Ovary (tissue), 3 donors: ENCODE results near the gene SIRT2.

Experiments
- POLR2A ChIP-seq: fragments of 450-650 bp; IDR thresholded peaks from one replicate; pipeline ENCODE4 v1.6.1; 2017; ENCODE audit warnings: antibody characterized with exemption, mild to moderate bottlenecking, moderate library complexity
- TF ChIP-seq, protein P1 (sequence below), 3 donors: fragments of 450-650 bp in 2 of 3; fragments of 200-600 bp in 1 of 3; IDR thresholded peaks; one replicate each; pipeline versions ENCODE4 v1.5.1 to v1.8.0; 2016 to 2022; ENCODE audit warnings: antibody characterized with exemption in 3 of 3, mild to moderate bottlenecking in 1 of 3
- donor health status: DM: no; HTN: no; CAD: no.

- TF ChIP-seq, protein P1, sequence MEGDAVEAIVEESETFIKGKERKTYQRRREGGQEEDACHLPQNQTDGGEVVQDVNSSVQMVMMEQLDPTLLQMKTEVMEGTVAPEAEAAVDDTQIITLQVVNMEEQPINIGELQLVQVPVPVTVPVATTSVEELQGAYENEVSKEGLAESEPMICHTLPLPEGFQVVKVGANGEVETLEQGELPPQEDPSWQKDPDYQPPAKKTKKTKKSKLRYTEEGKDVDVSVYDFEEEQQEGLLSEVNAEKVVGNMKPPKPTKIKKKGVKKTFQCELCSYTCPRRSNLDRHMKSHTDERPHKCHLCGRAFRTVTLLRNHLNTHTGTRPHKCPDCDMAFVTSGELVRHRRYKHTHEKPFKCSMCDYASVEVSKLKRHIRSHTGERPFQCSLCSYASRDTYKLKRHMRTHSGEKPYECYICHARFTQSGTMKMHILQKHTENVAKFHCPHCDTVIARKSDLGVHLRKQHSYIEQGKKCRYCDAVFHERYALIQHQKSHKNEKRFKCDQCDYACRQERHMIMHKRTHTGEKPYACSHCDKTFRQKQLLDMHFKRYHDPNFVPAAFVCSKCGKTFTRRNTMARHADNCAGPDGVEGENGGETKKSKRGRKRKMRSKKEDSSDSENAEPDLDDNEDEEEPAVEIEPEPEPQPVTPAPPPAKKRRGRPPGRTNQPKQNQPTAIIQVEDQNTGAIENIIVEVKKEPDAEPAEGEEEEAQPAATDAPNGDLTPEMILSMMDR (IDR thresholded peaks at IDR 0.05) = no peak
- no peak for TF ChIP-seq POLR2A
Measured at GRCh38 chr19:38848299-38849146, 50.9 kb downstream of the SIRT2 start.
